Dermis microvascular lymphatic vessel endothelial cell (primary cell): ENCODE measurements around the gene RHOBTB3. TPM values are rescaled to one million over a fixed set of nuclear protein-coding genes. Genes with fewer than 3 reads are reported as not detected.
"Not testable (repeated sequence)": the region's sequence is repeated elsewhere in the genome, so short reads cannot be mapped to it uniquely, and the experiment has no call there.

Experiments used
- DNase-seq, 2 donors: peaks; one replicate each; pipeline versions ENCODE4 v3.0.0 to v3.0.0-alpha.2; 2010; ENCODE audit warnings: low read depth in 2 of 2
- total RNA-seq: library from RNA; depleted of rRNA; stranded (reverse); fragments of >200 nt; gene quantifications from 2 replicates; pipeline ENCODE4 v1.2.1, GENCODE V29; 2014

Gene RHOBTB3, protein sequence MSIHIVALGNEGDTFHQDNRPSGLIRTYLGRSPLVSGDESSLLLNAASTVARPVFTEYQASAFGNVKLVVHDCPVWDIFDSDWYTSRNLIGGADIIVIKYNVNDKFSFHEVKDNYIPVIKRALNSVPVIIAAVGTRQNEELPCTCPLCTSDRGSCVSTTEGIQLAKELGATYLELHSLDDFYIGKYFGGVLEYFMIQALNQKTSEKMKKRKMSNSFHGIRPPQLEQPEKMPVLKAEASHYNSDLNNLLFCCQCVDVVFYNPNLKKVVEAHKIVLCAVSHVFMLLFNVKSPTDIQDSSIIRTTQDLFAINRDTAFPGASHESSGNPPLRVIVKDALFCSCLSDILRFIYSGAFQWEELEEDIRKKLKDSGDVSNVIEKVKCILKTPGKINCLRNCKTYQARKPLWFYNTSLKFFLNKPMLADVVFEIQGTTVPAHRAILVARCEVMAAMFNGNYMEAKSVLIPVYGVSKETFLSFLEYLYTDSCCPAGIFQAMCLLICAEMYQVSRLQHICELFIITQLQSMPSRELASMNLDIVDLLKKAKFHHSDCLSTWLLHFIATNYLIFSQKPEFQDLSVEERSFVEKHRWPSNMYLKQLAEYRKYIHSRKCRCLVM
- total RNA-seq: 26.0 and 35.0 TPM in 2 replicates

DNA sequence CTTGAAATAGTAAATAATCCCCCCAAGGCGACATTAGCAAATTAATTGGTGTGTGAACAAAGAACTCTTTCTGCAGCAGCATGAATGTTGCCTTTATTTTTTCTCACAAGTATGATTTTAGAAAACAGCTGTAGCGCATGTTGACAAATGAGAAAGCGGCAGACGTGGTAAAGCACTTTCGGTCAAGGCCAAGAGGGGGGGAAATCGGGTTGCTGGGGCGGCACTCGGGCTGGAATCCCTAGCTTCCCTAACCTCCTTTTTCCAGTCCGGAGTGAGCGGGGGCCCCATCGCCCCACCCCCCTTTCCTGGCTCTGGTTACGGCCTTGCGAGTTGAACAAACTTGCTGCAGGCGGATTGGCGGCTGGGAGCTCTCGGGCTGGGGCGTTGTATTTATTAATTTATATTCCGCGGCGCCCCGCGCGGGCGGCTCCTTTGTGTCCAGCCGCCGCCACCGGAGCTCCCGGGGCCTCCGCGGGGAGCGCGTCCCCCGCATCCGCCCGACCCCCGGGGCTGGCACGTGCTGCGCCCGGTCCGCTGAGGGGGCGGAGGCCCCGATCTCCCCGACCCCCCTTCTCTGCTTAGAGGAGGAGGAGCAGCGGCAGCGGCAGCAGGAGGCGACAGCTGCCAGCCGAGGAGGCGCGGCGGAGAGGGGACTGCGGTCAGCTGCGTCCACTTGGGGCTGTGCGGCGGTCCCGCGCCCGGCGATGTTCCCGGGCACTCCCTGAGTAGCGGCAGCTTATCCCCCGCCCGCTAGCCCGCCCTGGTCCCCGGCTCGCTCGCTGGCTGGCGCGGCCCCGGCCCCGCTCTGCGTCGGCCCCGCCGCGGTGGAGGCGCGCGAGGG, at the start of gene RHOBTB3:
TSS of gene RHOBTB3 (plus strand) at position 607 of the 841 bp plus-strand sequence. CDS start 347 bp downstream, outside the sequence.
- peak; percentile 26 to 88 for DNase-seq

DNA sequence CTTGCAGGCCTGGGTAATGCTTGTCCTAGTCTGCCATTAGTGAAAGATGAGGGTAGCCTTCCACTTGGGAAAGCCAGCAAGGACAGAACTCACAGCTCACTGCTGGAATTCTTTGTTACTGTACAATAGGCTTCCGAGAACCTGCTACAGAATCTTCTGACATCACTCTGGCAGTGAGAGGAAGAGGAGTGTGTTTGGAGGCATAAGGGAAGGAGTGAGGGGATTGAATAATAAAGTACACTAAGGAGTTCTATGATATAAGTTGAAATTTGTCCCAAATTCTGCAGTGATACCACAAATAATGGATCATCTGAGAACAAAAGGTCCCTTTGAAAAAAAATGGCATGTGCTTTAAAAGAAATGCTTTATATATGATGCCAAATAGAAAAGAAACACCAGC, 48.2 kb upstream of the RHOBTB3 start, which contains the start of gene SPATA9:
TSS of gene SPATA9 (minus strand) at position 101 of the 400 bp plus-strand sequence. CDS start 137 bp downstream, outside the sequence.
- DNase-seq: no peak

DNA sequence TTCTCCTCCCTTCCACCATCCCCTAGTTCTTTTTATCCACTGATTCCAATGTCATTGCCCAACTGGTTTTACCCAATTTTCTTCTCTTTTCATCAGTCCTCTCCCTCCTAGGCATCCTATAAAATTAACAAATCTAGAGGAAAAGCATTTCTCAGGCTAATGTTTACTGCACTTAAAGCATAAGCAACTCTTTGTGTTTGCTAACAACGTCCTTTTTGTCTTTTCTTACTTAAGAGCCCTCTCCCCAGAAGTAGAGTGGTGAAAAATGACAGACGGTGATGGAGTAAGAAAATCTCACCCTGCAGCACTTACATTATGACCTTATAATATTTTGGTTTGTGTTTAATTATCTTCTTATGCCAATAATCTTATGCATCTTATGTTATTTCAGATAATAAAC, 46.8 kb upstream of the RHOBTB3 start:
- DNase-seq: no peak

DNA sequence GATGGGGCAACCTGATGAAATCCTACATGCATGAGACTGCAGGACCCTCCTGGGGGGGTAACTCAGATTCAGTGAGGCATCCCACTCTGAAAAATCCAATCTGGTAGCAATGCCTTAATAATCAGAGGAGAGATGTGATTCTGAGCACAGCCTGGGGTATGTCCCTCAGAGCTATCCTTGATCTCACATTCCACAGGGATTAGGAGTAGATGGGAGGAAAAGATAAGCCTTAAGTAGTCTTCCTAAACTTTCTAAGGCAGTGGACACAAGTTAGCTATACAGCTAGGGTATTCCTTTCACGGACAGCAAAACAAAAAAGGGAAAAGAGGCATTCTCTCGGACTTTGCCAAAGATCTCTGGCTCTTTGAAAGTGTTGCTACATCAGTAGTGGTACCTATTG, 44.5 kb upstream of the RHOBTB3 start:
- DNase-seq: no peak

DNA sequence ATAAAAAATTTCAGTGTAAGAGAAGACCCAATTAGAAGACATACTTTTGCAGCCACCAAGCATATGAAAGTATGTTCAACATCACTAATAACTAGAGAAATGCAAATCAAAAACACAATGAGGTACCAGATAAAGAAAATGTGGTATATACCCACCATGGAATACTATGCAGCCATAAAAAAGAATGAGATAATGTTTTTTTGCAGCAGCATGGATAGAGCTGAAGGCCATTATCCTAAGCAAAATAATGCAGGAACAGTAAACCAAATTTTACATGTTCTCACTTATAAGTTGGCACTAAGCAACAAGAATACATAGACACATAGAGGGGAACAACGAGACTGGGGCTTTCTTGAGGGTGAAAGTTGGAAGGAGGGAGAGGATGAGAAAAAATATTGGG, 41.5 kb upstream of the RHOBTB3 start:
- no peak for DNase-seq

DNA sequence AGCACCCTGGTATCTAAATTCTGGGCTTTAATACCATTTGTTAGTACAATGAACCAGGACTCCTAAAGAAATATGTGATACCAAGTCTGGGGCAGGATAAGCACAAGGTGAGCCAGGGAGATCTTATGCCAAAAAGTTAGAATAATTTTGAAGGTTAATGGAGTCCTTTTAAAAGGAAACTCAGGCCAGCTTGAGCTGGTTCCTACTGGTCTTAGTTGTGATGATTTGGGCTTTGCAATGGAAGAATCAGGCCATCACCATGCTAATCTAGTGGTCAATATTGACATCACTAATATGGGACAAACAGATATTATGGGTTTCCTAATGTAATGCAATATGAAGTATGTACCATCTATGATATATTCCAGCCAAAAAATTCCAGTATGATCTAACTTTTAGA, 40.8 kb upstream of the RHOBTB3 start:
- DNase-seq: no peak

DNA sequence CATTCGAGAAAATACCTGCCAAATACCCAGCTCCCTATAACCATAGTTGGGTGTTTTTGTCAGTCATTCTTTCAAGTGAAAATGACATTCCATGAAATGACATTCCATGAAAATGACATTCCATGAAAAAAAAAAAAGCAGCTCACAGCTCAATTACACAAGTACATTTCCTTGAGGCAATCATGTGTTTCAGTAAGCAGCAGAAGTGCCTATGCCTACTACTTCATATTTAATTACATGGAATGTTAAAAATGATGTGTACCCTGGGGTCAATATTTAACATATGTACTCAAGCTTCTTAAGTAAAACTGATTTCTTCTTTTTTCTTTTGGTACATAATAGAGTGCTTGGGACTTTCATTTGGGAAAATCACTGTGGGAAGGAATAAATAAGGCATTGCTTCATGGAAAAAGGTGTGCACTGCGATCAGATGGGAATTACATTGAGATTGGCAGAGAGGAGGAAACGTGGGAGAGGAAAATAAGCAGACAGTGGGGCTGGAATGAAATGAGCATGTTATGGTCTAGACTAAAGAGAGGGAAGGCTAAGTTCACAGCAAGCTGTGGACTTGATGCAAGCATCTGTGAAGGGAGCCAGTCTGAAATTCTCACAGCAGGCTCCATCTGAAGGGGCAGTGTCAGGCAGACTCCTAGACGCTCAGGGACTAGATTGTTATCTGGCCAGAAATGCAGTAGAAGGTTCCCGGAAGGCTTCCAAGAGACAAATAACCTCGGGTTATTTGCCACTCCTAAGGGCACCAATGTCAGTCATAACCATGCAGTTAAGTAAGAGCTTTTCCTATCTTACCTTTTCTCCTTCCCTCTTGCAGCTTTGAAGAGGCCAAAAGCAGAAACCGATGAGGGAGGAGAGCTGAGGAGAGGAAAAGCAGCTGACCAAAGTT, 33.1 kb upstream of the RHOBTB3 start:
- peak in 1 of 2 donors; percentile 1 for DNase-seq

DNA sequence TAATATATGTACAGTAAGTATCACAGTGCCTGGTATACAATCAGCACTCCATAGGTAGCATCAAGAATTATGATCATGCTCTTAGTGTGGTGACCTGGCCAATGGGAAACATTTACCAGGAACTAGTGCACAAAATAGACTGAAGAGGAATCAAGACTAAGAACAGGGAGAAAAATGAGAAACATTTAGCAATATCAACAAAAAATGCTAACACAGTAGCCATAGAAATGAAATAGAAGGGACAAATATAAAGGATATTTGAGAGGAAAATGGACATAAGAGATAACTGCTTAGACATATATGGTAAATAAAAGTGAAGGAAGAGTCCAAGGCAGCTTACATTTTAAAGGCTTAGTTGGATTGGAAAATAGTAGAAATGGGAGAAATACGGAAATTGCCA, 31.8 kb upstream of the RHOBTB3 start:
- no peak for DNase-seq

DNA sequence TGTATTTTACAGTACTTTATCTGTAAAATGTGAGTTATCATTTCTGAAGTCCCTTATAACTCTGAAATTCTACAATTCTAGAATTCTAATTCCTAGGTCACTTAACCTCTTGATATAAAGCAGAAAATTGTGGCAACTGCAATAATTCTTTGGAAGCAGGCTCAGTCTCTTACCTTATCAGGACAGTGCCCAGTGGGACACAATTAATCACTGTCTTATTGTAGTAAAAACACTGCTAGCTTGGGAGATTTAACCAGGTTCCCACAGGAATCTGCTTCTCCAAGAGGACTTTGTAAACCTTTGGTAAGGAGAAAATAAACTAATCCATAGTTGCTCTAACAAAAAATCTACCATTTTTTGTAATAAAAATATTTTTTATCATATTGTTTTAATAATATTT, 30.1 kb upstream of the RHOBTB3 start:
- no peak for DNase-seq

DNA sequence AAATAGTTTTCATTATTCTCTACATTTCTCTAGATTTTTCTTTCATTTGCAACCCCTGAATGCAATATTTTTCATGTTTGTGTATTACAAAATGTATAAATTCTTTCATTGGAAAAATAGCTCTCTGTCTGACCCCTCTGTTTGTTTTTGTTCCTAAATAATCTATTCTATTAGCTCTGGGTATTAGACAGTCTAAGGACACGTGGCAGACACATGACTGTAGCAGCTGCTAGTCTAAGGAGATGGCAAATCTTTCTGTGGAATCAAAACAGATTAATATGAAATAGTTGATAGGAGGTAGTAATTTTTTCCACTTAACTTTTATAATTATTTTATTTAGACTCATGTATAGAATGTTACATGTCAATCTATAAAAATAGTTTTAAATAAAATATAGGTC, 27.0 kb upstream of the RHOBTB3 start:
- DNase-seq: no peak

DNA sequence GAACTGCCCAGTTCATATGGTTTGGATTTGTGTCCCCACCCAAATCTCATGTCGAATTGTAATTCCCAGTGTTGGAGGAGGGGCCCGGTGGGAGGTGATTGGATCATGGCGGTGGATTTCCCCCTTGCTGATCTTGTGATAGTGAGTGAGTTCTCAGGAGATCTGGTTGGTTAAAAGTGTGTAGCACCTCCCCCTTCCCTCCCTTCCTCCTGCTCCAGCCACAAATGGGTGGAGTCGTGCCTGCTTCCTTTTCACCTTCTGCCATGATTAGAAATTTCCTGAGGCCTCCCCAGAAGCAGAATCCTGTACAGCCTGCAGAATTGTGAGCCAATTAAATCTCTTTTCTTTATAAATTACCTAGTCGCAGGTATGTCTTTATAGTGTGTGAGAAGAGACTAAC, 24.9 kb upstream of the RHOBTB3 start:
- DNase-seq: not testable (repeated sequence)

DNA sequence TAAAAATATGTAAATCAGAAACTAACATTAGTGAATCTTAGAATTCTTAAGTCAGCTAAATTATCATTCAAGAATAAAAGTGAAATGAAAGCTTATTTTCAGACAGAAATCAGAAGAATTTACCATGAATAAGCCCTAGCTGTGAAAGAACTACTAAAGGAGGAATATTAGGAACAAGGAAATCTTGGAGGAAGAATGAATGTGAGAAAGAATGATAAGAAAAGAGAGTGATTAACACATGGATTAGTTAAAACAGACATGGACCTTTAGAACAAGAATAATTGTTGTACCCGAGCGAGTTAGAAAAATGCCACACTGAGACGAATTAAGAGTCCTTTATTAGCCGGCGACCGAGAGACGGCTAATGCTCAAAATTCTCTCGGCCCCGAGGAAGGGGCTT, 24.1 kb upstream of the RHOBTB3 start:
- no peak for DNase-seq

DNA sequence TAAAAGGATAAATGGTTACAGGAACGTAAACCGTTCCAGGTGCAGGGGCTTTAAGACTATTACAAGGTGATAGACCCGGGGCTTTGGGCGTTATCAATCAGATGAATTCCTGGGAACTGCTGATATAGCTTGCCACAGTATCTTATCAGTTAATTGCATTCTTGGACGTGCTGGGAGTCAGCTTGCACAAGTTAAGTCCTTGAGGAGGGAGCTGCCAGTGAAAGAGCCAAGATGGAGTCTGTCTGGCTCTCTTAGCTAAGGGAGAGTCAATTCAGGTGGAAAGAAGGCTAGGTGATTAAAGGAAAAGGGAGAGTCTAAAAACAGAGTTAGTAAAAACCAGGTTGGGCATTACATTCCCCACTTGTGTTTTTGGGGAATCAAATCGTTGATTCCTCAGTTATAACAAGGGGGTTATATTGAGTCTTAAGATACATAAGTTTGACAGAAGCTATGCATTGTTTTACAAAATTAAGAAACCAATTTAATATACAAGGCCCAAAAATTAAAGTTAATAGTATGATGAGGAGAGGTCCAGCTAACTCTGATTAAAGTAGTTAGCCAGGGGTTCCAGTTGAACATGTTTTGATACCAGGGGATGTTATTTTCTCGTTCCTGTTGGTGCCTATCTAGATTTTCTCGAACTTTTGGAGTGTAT, 23.5 kb upstream of the RHOBTB3 start:
- DNase-seq: not testable (repeated sequence)

DNA sequence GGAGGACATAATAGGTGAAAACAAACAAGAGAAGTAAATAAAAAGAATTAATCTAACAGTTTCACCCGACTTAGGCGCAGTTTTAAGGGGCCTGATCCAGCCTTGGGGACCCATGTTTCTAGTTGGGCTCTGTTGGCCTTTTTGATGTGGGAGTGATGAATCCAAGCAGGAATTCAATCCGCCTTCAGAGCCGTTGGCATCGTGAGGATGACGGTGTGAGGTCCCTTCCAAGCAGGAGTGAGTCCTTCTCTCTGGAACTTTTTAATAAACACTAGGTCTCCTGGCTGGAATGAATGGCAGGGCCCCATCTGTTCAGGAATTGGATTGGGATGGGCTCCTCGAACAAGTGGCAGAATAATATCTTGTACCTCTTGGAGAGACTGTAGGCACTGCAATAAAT, 22.3 kb upstream of the RHOBTB3 start:
- no peak for DNase-seq

DNA sequence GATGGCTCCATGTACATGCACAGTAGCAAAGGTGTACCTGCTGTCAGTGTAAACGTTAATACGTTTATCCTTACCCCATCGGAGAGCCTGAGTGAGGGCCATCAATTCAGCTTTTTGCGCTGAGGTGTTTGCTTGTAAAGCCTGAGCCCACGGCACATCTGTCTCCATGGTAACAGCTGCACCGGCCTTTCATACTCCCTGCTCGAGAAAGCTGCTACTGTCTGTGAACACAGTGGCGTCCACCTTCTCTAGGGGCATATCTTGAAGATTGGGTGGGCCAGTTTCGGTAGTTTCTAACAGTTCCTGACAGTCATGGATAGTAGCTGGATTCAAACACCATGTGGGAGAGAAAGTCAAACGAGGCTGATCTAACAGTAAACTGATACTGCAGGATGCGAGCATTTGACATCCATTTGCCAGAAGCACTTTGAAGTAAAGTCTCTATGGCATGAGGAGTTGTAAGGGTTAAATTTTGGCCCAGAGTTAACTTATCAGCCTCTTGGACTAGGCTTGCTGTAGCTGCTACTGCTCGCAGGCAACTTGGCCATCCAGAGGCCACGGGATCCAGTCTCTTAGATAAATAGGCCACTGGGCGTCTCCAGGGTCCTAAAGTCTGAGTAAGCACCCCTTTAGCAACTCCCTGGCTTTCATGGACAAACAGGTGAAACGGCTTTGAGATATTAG, 21.0 kb upstream of the RHOBTB3 start:
- DNase-seq: no peak

DNA sequence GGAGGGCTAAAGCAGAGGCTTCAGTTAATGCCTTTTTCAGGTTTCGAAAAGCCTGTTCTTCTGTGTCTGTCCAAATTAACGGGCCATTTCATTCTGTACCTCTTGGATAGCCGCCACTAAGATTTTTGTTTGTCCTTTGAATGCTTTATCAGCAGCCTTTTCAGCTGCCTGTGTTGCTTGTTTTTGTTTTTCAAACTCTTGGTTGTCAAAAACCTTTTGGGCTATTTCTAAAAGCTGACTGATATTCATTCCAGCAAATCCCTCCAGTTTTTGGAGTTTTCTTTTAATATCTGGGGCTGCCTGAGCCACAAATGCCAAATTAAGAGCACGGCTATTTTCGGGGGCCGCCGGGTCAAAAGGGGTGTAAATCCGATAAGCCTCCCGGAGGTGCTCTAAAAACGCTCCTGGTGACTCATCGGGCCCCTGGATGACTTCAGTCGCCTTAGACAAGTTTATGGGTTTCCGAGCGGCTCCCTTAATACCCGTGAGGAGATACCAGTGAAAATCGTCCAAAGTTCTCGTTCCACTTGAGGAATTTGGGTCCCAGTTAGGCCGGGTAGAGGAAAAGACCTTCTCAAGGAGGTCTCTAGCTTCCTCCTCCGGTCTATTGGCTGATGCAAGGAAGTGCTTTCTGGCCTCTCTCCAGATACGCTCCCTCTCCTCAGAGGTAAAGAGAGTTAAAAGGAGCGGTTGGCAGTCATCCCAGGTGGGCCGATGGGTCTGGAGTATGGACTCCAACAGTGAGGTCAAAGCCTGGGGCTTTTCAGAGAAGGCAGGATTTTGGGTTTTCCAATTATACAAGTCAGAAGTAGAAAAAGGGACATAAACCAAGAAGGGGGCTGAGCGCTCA, 20.3 kb upstream of the RHOBTB3 start:
- not testable (repeated sequence) for DNase-seq

DNA sequence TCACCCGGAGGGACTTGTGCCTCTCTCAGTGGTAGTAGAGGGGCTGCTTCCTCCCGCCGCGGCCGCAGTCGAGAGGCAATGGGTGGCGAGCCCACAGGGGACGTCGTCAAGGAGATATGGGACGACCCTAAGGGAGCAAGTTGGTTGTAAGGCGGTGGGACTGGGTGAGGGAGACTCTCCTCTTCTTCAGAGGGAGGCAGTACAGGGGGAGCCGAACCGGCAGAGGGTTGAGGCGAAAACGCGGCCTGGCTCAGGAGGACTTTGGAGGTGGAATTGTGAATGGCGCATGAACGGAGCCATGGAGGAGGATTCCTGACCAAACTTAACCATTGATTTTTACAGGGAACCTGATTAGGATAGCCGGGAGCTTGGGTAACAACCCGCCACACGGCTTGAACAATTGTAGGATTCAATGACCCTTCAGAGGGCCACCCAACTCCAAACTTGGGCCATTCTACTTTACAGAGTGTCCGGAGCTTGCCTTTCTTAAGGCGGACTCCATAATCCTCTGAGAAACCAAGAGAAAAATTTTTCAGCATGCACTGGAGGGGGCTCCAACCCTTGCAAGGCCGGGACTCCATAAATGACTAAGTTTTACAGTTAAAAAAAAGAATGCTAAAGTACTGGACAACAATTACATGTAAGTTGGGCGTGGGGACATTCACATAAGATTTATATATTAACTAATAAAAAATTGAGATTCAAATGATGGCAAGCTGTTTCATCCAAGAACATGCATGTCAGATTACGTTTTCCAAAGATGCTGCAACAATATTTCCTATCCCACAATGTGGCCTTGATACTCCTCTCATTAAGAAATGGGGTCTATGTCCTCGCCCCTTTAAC, 19.4 kb upstream of the RHOBTB3 start:
- DNase-seq: no peak

DNA sequence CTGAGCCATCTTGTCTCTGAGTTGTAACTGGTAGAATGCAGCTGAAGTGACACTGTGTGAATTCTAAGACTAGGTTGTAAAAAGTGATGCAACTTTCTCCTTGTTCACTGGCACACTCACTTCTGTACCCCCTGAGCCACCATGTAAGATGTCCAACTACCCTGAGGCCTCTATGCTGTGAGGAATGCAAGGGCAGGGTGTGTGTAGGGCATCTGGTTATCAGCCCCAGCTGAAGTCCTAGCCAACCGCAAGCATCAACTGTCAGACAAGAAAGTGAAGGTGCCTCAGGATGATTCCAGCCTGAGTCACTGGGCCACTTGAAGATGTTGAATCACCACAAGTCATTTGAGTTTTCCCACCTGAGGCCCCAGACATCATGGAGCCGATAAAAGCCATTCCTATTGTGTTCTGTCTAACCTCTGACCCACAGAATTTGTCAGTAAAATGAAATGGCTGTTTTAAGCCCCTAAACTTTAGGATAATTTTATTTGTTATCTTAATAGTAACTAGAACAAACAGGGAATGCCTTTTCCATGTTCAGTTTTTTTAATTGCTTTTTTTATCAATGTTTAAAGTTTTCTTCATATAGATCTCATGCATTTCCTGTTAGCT, 18.7 kb upstream of the RHOBTB3 start:
- peak in 1 of 2 donors; percentile 76 for DNase-seq
